GM18519 (cell line): ENCODE data around the gene HSP90AB1.
"Not testable (repeated sequence)": the region's sequence is repeated elsewhere in the genome, so short reads cannot be mapped to it uniquely, and the experiment has no call there.

ENCODE experiments used
- ATAC-seq: cut with Tn5 transposase; IDR thresholded peaks from one replicate; pipeline ENCODE4 v1.9.1; 2021; ENCODE audit warnings: mild to moderate bottlenecking, moderate library complexity; ENCODE audit not compliant: unreplicated experiment, low FRiP score

The HSP90AB1 gene

DNA sequence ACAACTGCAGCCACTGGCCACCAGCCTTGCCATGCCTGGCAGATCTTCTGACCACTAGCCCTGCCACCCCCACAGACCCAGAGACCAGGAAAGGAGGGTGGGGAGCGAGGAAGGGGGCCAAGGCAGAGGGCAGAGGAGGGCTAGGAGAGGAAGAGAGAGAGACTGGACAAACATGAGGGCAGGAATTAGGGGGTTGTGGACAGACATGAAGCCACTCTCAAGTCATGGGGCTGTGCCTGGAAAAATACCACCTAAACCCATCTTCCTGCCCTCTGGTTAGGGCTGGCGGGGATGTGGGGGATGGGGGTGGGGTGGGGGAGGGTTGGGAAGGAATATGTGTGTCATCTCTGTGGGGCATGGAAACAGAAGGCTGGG, 25.0 kb upstream of the HSP90AB1 start:
- ATAC-seq: no peak

DNA sequence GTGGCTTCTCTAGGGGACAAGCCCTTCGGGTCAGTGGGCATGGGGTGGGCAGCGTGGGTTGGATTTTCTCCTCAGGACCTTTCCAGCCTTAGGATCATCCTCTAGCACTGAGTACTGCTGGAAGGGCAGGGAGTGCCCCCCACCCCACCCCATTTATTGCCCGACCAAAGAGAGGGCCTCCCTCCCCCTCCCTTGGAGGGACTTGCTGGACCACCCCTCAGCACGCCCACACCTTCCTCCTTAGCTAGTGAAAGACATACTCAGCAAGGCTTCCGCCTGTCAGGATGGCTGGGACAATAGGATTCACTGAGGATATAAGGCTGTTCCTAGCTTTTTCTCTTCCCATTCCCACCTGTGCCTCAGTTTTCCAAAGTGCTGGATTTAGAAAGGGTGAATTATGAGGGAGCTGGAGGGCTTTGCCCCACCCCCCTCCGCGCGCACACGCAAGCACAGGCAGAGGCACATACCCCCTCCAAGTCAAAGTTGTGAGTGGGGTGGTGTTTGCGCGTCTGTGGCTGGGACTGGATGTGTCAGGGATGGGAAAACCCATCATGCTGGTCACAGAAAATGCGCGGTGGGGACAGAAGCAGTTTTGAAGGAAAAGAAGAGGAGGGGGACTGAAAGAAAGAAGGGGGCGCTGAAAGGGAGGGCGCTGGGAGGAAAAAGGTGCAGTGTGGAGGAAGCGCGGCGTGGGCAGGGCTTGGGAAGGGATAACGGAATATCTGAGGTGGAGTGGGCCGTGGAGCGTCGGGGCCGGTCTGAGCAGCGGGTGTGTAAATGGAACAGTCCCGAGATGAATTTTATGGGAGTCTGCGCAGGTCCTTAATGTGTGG, 24.2 kb upstream of the HSP90AB1 start:
- ATAC-seq: no peak

DNA sequence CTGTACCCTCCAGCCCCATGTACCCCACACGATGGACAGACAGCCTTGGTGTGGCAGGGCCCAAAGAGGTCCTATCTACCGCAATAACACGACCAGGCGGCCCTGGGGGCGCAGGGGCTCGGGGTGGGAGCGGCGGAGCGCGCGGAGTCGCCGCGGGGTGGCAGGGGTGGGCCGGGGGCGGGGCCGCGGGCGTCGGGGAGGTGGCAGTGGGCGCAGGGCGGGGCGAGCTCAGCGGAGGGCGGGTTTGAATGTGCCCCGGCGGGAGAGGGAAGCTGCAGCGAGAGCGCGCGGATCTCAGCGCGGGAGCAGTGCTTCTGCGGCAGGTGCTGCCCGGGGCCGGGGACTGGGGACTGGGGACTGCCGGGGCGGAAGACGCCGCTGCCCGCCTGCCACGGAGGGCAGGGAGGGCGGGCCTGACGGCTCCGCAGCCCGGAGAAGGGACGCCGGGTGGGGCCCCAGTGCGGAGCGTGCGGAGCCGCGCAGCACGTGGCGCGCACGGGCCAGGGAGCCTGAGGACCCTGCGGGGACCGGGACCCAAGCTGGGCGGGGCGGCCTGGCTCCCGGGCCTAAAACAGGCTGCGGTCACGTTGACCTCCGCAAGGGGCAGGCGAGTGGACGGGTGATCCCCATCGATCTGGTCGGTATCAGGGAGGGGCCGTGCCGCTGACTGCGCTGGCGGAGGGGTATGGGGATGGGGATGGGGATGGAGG, 23.4 kb upstream of the HSP90AB1 start, which contains the start of gene SLC29A1:
TSS of gene SLC29A1 (plus strand) at position 277 of the 710 bp plus-strand sequence. CDS start 3,719 bp downstream, outside the sequence.
- ATAC-seq: no peak

DNA sequence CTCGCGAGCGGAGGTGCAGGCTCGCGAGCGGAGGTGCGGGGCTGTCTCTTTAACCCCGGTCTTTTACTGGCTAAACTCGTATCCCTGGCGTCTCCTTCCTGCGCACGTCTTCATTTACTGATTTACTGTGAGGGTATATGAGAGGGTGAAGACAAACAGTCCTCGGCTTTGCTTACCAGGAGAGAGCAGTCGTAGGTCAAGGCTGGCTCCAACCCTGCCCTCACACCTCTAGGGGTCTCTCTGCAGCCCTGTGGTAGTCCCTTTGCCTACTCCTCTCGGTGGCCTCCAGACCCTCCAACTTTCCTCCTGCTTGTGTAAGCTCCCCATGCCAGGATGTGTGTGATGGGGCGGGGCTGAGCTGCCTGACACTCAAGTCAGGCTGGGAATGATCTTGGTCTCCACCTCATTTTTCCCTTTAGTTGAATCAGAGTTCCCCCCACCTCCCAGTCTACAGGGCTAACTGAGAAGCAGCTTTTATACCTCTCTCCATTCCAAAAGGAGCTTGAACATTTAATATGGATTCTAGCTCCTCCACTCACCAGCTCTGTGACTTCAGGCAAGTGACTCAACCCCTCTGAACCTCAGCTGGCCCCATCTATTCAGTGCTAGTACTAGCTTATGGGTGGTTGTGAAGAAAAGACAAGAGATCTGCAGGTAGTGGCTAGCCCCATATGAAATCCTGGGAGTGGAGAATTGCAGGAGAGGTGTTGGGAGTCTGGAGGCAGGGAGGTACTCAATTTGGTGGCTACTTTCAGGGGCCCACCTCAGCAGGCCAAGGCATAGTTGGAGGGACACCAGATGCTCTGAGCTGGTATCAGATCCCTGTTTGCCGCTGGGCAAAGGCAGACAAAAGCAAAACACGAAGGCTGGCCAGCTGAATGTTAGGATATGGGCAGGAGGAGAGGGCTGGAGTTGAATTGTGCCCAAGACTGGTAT, 22.6 kb upstream of the HSP90AB1 start:
- no peak for ATAC-seq

DNA sequence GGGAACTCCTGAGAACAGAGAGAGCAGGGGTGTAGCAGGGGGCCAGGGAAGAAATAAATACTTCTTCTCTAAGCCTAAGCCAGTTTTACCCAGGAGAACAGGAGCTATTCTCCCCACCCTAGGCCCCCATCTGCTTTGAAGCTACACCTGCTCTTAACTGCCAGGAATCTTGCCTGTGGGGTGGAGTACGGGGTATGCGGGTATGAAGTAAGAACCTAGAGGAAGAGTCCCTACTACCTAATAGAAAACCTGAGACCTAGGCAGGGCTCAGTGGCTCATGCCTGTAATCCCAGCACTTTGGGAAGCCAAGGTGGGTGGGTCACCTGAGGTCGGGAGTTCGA, 22.0 kb upstream of the HSP90AB1 start:
- no peak for ATAC-seq

DNA sequence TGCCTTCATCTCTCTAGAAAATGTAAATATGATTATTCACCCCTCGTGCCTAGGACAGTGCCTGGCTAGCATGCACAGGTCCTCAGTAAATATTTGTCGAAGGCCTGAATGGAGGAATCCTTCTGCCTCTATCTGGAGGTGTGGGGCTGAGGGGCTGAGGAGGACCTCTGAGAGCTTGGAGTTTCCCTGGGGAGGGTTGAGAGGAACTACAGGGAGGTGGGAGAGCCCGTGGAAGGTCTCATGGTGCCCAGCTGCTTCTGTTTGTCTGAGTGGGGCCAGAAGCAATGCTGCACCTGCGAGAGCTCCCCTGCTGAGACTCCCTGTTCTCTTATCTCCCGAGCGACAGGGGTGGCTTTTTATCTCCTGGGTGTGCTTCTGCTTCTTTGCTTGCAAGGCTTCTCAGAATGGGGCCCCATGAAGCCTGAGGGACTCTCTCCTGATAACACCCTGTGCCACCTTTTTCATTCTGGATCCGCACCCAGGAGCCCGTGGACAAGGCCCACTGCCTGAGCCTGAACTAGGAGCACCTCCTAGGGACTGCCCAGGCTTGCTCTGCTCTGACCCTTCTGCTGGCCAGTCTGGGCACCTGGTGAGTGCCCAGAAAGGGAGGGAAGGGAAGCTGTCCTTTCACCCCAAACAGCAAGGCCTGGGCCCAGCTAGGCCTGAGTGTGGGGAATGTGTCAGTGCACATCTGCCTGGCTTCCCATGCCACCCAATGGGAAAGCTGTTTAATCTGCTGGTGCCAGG, 21.1 kb upstream of the HSP90AB1 start:
- no peak for ATAC-seq

DNA sequence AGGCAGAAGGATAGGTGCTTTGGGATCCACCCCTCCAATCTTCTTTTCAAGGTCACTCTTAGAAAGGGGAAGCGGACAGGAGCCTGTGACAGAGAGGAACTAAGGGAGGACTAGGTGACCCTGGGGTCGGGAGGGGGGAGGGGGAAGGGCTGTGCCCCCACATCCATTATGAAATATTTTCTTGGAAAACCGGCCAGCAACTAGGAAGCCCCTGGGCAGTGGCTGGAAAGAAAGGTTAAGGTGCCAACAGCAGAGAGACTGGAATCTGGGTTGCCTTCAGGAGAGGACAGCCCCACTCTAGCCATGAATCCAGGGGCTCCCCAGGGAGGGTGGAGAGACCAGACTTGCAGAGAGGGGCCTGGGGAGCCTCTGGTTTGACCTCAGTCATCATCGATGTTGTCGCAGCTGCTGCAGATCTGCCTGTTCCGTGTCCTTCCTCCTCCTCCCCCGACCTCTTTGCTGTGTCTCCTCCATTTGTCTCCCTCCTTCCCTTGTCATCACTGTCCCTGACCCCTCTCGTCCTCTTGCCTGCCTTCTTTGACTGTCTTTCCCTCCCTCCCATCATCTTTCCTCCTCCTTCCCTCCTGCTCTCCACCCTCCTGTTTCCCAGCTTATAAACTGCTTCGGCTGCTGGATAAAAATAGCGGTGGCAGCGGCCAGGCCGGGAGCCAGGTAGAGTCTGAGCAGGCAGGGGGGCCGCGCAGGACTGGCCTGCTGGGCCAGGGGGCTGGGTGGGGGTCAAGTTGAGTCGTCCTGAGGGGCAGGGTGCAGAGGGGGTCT, 20.3 kb upstream of the HSP90AB1 start:
- no peak for ATAC-seq

DNA sequence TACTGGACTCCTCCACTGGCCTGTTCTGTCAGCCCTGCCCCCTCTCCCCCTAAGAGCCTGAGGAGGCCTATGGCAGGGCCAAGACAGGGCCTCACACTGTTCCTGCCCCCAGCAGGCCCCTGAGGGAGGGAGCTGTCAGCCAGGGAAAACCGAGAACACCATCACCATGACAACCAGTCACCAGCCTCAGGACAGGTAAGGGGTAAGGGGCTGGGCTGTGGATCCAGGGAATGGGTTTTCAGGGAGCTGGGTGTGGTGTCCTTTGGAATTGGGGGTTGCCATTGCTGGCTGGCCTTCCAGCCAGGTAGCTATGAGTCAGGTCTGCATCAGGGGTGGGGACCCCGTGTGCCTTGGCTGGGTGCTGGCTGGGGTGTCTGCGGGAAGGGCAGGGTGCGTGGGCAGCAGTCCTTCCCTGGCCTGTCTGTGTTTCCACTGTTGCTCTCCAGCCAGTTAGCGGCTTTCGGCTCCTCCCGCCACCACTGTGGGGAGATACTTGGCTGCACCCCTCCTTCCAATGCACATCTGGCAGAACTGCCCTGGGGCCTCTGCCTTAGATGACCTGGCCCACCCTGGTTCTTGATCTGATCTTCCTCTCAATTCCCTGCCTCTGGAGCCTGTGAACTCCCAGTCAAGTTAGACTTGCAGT, 19.6 kb upstream of the HSP90AB1 start:
- ATAC-seq: no peak

DNA sequence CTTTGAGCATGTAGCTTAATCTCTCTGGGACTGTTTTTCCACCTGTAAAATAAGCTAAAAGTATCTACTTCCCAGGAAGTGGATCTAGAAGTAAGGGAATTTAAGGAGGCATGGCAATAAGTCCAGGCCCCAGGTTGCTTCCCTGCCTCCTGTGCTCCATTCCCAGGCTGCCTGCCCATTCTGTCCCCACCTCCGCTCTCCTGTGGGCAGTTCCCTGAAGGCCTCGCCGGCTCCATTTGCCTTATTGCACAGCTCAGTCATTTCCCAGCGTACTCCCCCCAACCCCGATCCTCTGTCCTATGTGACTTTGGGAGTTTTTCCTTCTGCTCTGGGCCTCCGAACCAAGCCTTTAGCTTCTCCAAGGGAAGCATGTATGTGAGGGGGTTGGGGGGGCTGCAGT, 18.9 kb upstream of the HSP90AB1 start:
- no peak for ATAC-seq

DNA sequence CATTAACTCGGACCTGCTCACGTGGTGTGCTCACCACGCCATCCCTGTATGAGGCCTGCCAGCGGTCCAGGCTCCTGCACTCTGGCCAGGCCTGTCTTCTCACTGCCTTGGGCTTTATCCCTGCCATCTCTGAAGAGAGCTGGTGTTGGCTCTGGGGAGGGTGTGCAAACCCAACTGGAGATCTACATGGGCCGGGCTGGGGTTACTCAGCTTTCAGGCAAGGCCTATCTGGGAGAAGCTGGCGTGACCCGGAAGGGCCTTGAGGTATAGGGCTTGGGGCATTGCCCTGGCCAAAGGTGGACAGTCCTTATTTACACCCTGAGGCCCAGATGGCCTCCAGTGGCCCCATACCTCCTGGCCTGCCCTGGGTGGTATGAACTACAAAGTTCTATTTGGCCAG, 18.5 kb upstream of the HSP90AB1 start:
- ATAC-seq: no peak

DNA sequence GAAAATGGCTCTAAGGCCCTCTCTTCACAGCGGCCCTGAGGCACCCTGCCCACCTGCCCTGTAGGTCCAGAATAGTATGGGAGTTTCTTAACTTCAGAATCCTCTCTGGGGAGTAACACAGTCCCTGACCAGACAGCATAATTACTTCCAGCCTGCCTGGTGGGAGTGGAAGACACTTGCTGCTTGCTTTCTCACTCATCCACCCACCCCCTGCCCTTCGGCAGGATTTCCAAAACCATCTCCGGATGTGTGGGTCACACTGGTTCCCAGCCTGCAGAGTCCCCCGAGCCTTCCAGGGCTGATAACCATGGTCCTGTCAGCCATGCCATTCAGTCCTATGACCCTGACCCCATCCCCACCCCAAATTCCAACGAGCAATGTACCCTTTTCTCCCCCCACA, 18.1 kb upstream of the HSP90AB1 start:
- no peak for ATAC-seq

DNA sequence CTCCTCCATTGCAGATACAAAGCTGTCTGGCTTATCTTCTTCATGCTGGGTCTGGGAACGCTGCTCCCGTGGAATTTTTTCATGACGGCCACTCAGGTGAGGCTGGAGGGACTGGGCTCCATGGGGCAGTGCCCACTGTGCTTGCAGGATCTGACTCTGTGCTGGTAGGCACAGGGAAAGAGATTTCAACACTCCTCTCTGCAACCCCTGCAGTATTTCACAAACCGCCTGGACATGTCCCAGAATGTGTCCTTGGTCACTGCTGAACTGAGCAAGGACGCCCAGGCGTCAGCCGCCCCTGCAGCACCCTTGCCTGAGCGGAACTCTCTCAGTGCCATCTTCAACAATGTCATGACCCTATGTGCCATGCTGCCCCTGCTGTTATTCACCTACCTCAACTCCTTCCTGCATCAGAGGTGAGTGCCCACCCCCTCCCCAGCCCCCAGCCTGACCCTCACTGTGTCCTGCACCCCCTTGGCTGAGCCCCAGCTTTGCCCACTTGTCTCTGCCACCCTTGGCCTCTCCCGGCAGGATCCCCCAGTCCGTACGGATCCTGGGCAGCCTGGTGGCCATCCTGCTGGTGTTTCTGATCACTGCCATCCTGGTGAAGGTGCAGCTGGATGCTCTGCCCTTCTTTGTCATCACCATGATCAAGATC, 17.4 kb upstream of the HSP90AB1 start:
- ATAC-seq: no peak

DNA sequence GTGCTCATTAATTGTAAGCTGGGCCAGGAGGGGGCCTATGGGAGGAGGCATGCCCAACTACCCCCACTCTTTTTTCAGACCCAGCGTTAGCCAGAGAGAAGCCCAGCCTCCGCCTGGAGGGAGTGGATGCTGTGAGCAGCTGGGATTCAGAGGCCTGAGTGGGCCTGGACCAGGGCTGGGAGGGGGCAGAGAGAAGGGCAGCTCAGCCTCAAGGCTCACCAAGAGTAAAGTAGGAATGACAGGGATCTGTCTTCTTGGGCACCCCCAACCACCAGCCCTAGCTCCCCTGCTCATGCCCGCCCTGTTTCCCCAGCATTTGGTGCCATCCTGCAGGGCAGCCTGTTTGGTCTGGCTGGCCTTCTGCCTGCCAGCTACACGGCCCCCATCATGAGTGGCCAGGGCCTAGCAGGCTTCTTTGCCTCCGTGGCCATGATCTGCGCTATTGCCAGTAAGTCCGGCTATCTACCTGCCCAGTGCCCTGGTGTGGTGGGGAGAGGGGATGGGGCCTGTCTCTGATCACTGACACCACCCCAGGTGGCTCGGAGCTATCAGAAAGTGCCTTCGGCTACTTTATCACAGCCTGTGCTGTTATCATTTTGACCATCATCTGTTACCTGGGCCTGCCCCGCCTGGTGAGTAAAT, 16.7 kb upstream of the HSP90AB1 start:
- ATAC-seq: no peak

DNA sequence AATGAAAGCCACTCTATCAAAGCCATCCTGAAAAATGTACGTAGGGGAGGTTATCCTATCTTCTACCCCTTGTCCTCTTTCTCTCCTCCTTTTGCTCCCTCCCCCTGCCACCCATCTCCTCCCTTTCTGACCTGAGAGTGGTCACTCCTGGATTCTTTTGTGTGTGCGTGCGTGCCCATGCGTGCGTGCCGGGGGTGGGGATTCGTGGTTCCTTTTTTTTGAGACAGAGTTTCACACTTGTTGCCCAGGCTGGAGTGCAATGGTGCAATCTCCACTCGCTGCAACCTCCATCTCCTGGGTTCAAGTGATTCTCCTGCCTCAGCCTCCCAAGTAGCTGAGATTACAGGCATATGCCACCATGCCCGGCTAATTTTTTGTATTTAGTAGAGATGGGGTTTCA, 15.5 kb upstream of the HSP90AB1 start:
- ATAC-seq: not testable (repeated sequence)

DNA sequence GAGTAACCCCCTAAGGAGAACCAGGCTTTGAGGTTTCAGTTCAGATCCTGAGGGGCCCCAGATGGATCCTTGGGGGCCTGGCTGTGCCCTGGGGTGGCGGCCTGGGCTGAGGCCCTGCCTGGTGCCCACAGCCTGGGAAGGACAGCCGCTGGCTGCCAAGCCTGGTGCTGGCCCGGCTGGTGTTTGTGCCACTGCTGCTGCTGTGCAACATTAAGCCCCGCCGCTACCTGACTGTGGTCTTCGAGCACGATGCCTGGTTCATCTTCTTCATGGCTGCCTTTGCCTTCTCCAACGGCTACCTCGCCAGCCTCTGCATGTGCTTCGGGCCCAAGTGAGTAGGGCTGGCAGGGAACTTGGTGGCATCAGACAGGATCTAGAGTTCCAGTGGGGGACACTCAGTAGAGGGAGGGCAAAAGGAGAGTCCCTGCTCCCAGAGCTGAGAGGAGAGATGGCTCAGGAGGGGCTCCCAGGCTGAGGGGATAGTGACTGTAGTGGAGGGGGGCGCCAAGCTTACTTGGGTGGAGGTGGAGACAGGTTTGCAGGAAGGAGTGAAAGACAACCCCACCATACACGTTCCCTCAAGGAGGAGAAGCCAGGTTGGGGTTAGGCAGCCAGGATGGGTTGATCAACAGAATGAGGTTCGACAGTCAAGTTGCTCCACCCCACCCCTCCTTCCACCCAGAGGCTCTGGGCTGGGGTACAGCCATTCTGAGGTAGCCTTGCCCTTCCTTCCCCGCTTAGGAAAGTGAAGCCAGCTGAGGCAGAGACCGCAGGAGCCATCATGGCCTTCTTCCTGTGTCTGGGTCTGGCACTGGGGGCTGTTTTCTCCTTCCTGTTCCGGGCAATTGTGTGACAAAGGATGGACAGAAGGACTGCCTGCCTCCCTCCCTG, 14.0 kb upstream of the HSP90AB1 start:
- ATAC-seq: no peak

DNA sequence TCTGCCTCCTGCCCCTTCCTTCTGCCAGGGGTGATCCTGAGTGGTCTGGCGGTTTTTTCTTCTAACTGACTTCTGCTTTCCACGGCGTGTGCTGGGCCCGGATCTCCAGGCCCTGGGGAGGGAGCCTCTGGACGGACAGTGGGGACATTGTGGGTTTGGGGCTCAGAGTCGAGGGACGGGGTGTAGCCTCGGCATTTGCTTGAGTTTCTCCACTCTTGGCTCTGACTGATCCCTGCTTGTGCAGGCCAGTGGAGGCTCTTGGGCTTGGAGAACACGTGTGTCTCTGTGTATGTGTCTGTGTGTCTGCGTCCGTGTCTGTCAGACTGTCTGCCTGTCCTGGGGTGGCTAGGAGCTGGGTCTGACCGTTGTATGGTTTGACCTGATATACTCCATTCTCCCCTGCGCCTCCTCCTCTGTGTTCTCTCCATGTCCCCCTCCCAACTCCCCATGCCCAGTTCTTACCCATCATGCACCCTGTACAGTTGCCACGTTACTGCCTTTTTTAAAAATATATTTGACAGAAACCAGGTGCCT, 13.3 kb upstream of the HSP90AB1 start:
- ATAC-seq: no peak
